Measurements from ENCODE around the gene ARL4C. TPM values are rescaled to one million over a fixed set of nuclear protein-coding genes. Genes with fewer than 3 reads are reported as not detected.
A peak's percentile ranks its signal among the peaks of the same experiment; 100 is the strongest.

ARL4C gene
- total and polyA plus RNA-seq, 2 experiments from 2014 or later: 15.9 to 30.0 TPM

- Histone ChIP-seq H3K9me3 (ENCODE audit: low read depth) (no peaks in the 10 kb centered on the region), H3K4me1 (ENCODE audit: insufficient read depth) (no peaks in the 10 kb centered on the region), H3K9me2 (replicated peaks; ENCODE audit: insufficient read depth) (no peaks in the 10 kb centered on the region), H3K36me3 (replicated peaks; ENCODE audit: insufficient read depth, low read depth) (no peaks in the 10 kb centered on the region), H3K4me2 (no peak overlapping the region), H3K27me3 (no peaks in the 10 kb centered on the region), H3K79me2 (peaks cover 7% of the 10 kb centered on the region), H3K4me3 (no peak overlapping the region), H3K27ac (no peak overlapping the region), H2AFZ (no peak overlapping the region), H4K20me1 (ENCODE audit: insufficient read depth, poor library complexity, severe bottlenecking) (peaks cover 2% of the 10 kb centered on the region)
- TF ChIP-seq CTCF (IDR thresholded peaks at IDR 0.05; ENCODE audit: poor library complexity) (peak; percentile 69), EZH2 (IDR thresholded peaks at IDR 0.05; ENCODE audit: borderline replicate concordance) (no peak)
- peak; percentile 80 for DNase-seq (ENCODE audit: low spot score)
- 41% methylated on average over 9 of the region's 9 CpGs for WGBS (ENCODE audit: low lambda C conversion rate, missing lambda C conversion rate)
Observed at GRCh38 chr2:234500394-234501006, 3.6 kb upstream of the ARL4C start.

GRCh38 chr2:234497594-234498235 is 834 bp upstream of the ARL4C start:
- peaks cover 6% of the 10 kb centered on the region for H4K20me1 ChIP-seq (ENCODE audit: insufficient read depth, poor library complexity, severe bottlenecking)
- no peaks in the 10 kb centered on the region for H3K4me1 ChIP-seq (ENCODE audit: insufficient read depth)
- TF ChIP-seq EZH2 (IDR thresholded peaks at IDR 0.05; ENCODE audit: borderline replicate concordance): no peak
- TF ChIP-seq EZH2phosphoT487 (IDR thresholded peaks at IDR 0.05; ENCODE audit: low read depth, severe bottlenecking, unreplicated experiment): no peak
- TF ChIP-seq CTCF (IDR thresholded peaks at IDR 0.05; ENCODE audit: poor library complexity): no peak
- H3K9me2 ChIP-seq (replicated peaks; ENCODE audit: insufficient read depth): no peaks in the 10 kb centered on the region
- H2AFZ ChIP-seq: peak overlapping the region; percentile 94
- peak overlapping the region; percentile 66 for H3K4me3 ChIP-seq
- H3K36me3 ChIP-seq (replicated peaks; ENCODE audit: insufficient read depth, low read depth): no peaks in the 10 kb centered on the region
- 67% methylated on average over 22 of the region's 37 CpGs for WGBS (ENCODE audit: low lambda C conversion rate, missing lambda C conversion rate)
- no peaks in the 10 kb centered on the region for H3K9me3 ChIP-seq (ENCODE audit: low read depth)
- no peak overlapping the region for H3K27ac ChIP-seq
- peaks cover 34% of the 10 kb centered on the region for H3K79me2 ChIP-seq
- H3K4me2 ChIP-seq: peak overlapping the region; percentile 97
- no peak for DNase-seq (ENCODE audit: low spot score)
- H3K27me3 ChIP-seq: no peaks in the 10 kb centered on the region

- Histone ChIP-seq H3K27ac (peak overlapping the region; percentile 92), H3K4me3 (peak overlapping the region; percentile 81), H3K4me1 (ENCODE audit: insufficient read depth) (no peaks in the 10 kb centered on the region), H4K20me1 (ENCODE audit: insufficient read depth, poor library complexity, severe bottlenecking) (peaks cover 6% of the 10 kb centered on the region), H3K36me3 (replicated peaks; ENCODE audit: insufficient read depth, low read depth) (no peaks in the 10 kb centered on the region), H3K9me3 (ENCODE audit: low read depth) (no peaks in the 10 kb centered on the region), H3K79me2 (peaks cover 49% of the 10 kb centered on the region), H3K9me2 (replicated peaks; ENCODE audit: insufficient read depth) (no peaks in the 10 kb centered on the region), H2AFZ (peak overlapping the region; percentile 20), H3K27me3 (no peaks in the 10 kb centered on the region), H3K4me2 (peak overlapping the region; percentile 97)
- TF ChIP-seq CTCF (IDR thresholded peaks at IDR 0.05; ENCODE audit: poor library complexity) (no peak), EZH2phosphoT487 (IDR thresholded peaks at IDR 0.05; ENCODE audit: low read depth, severe bottlenecking, unreplicated experiment) (no peak), EZH2 (IDR thresholded peaks at IDR 0.05; ENCODE audit: borderline replicate concordance) (no peak)
- 2% methylated on average over 76 of the region's 89 CpGs for WGBS (ENCODE audit: low lambda C conversion rate, missing lambda C conversion rate)
- DNase-seq (ENCODE audit: low spot score): peak; percentile 77
Observed at GRCh38 chr2:234496055-234496834, 636 bp downstream of the ARL4C start.

All from hepatocyte (in vitro differentiated cells).